ENCODE results near the gene ZNF281. TPM values are rescaled to one million over a fixed set of nuclear protein-coding genes. Genes with fewer than 3 reads are reported as not detected.

ZNF281 gene
- total RNA-seq, 4 donors from 2014 or later = 6.3 to 12.2 (median 8.7) TPM

DNA sequence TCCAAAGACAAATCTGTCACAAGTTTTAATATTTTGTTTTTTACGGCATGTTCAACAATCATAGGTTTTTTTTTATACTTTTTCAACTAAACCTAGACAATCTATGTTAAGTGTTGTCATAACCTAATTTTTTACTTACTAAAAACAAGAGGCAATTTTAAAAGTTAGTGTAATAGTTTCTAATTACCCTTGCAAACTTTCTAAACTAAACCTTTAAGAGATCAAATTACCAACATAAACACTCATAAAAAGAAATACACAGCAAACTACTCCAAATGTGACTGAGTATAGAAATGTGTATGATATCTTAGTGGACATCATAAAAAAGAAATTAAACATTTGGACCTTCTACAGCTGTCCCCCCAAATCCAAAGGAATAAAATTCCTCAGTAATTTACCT, 10.0 kb downstream of the ZNF281 start:
- TF ChIP-seq, protein P1, sequence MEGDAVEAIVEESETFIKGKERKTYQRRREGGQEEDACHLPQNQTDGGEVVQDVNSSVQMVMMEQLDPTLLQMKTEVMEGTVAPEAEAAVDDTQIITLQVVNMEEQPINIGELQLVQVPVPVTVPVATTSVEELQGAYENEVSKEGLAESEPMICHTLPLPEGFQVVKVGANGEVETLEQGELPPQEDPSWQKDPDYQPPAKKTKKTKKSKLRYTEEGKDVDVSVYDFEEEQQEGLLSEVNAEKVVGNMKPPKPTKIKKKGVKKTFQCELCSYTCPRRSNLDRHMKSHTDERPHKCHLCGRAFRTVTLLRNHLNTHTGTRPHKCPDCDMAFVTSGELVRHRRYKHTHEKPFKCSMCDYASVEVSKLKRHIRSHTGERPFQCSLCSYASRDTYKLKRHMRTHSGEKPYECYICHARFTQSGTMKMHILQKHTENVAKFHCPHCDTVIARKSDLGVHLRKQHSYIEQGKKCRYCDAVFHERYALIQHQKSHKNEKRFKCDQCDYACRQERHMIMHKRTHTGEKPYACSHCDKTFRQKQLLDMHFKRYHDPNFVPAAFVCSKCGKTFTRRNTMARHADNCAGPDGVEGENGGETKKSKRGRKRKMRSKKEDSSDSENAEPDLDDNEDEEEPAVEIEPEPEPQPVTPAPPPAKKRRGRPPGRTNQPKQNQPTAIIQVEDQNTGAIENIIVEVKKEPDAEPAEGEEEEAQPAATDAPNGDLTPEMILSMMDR (IDR thresholded peaks at IDR 0.05) = no peak
- TF ChIP-seq POLR2A (IDR thresholded peaks at IDR 0.05) = no peak

DNA sequence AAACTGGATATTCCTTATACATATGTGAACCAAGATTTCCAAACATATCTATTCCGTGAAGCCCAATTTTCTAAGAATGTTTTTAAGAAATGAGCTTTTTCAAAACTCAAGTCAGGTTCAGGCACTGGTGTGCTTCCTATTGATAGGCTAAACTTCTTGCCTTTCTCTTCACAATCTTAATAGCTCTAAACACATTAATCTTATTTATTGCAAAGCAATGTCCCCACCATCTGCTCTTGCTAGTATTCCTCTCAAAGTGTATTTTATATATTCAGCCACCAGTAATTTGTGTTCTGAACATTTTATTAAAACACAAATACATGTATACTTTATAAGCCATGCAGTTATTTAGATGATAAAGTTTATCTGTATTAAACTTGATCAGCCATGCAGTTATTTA, 11.5 kb downstream of the ZNF281 start:
- Histone ChIP-seq H3K4me3 (no peak overlapping the region), H3K36me3 (peaks cover 0 to 3% (median 0%) of the 10 kb centered on the region in 3 donors), H3K4me1 (no peaks in the 10 kb centered on the region), H3K27ac (no peak overlapping the region), H3K27me3 (no peaks in the 10 kb centered on the region), H3K9me3 (no peaks in the 10 kb centered on the region)
- TF ChIP-seq, protein P1 (IDR thresholded peaks at IDR 0.05) = no peak
- no peak for TF ChIP-seq POLR2A (IDR thresholded peaks at IDR 0.05)
- DNase-seq = no peak

More for the DNA sequence above, 10.0 kb downstream of the ZNF281 start:
- H3K9me3 ChIP-seq = no peaks in the 10 kb centered on the region
- H3K4me1 ChIP-seq = no peaks in the 10 kb centered on the region
- H3K4me3 ChIP-seq = no peak overlapping the region
- H3K36me3 ChIP-seq = peaks cover 0 to 3% (median 0%) of the 10 kb centered on the region in 3 donors
- H3K27ac ChIP-seq = no peak overlapping the region
- H3K27me3 ChIP-seq = no peaks in the 10 kb centered on the region
- no peak for DNase-seq

DNA sequence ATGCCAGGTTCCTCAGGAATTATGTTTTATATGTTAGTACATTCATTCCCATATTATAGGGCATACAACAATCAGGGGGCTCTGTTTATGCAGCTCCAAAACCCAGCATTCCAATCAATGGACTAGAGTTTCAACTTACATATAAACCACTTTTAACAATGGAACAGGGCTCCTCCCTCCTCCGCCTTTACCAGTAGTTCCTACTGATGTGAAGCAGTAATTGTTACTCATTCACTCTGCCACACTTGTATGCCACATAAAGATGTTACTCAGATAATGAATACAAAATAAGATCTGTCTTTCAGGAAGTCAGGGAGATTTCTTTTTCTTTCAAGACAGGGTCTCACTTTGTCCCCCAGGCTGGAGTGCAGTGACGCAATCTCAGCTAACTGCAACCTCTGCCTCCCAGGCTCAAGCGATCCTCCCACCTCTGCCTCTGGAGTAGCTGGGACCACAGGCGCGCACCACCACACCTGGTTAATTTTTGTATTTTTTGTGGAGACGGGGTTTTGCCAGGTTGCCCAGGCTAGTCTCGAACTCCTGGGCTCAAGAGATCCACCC, 17.1 kb downstream of the ZNF281 start:
- H3K36me3 ChIP-seq = no peaks in the 10 kb centered on the region
- DNase-seq = no peak
- H3K9me3 ChIP-seq = no peaks in the 10 kb centered on the region
- no peak overlapping the region for H3K27ac ChIP-seq
- no peaks in the 10 kb centered on the region for H3K4me1 ChIP-seq
- no peak overlapping the region for H3K4me3 ChIP-seq
- TF ChIP-seq, protein P1 (IDR thresholded peaks at IDR 0.05) = no peak
- no peak for TF ChIP-seq POLR2A (IDR thresholded peaks at IDR 0.05)
- no peaks in the 10 kb centered on the region for H3K27me3 ChIP-seq

DNA sequence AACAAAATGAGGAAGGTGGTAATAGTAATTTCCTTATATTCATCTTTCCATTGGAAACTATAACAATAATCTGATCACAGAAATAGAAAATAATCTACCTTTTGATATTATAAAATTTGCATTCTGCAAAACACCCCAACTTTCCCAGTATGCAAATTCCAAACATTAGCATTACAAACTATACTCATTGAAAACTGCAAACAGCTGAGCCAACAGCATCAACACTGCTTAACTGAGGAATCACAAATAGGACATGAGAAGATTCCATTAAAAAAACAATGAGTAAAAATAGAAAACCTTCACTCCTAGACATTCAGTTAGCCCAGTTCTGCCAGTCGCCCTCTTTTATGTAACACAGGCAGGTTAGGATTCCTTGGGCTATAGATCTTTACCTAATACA, 18.1 kb downstream of the ZNF281 start:
- no peaks in the 10 kb centered on the region for H3K27me3 ChIP-seq
- H3K36me3 ChIP-seq = no peaks in the 10 kb centered on the region
- H3K4me3 ChIP-seq = no peak overlapping the region
- H3K9me3 ChIP-seq = no peaks in the 10 kb centered on the region
- DNase-seq = no peak
- no peak overlapping the region for H3K27ac ChIP-seq
- TF ChIP-seq POLR2A (IDR thresholded peaks at IDR 0.05) = no peak
- TF ChIP-seq, protein P1 (IDR thresholded peaks at IDR 0.05) = no peak
- H3K4me1 ChIP-seq = no peaks in the 10 kb centered on the region

DNA sequence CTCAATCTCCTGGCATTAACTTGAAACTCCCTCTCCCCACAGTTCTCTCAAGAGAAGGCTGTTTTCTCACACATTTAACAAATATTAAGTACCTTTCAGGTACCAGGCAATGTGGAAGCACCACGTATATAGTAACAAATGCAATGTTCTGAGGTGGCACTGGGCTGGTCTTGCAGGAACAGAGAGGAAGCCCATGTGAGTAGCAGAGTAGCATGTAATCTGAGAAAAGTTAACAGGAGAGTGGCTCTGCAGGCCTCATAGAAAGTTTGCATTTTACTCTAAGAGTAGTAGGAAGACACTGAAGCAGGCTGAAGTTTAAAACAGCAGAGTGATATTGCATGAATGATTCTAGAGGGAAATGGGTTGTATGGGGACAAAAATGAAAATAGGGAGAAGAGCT, 21.0 kb downstream of the ZNF281 start:
- DNase-seq = no peak
- Histone ChIP-seq H3K4me1 (no peaks in the 10 kb centered on the region), H3K36me3 (no peaks in the 10 kb centered on the region), H3K27me3 (no peaks in the 10 kb centered on the region), H3K27ac (no peak overlapping the region), H3K4me3 (no peak overlapping the region), H3K9me3 (no peaks in the 10 kb centered on the region)
- no peak for TF ChIP-seq POLR2A (IDR thresholded peaks at IDR 0.05)
- TF ChIP-seq, protein P1 (IDR thresholded peaks at IDR 0.05) = no peak

DNA sequence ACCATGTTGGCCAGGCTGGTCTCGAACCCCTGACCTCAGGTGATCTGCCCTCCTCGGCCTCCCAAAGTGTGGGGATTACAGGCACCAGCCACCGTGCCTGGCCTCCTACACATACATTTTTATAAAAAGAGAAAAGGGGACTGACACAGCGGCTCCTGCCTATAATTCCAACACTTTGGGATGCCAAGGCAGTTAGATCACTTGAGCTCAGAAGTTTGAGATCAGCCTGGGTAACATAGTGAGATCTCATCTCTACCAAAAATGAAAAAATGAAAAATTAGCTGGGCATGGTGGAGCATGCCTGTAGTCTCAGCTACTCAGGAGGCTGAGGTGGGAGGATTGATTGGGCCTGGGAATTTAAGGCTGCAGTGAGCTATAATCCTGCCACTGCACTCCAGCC, 23.4 kb downstream of the ZNF281 start:
- no peaks in the 10 kb centered on the region for H3K36me3 ChIP-seq
- TF ChIP-seq POLR2A (IDR thresholded peaks at IDR 0.05) = no peak
- TF ChIP-seq, protein P1 (IDR thresholded peaks at IDR 0.05) = no peak
- DNase-seq = no peak

More for the DNA sequence above, 23.4 kb downstream of the ZNF281 start:
- no peaks in the 10 kb centered on the region for H3K4me1 ChIP-seq
- no peak overlapping the region for H3K4me3 ChIP-seq
- H3K9me3 ChIP-seq = no peaks in the 10 kb centered on the region
- H3K27ac ChIP-seq = no peak overlapping the region
- no peaks in the 10 kb centered on the region for H3K27me3 ChIP-seq

Data from Peyer's patch (tissue), 4 donors.